Keratinocyte (primary cell): ENCODE results near the gene SIAH2.

ENCODE experiments used
- EZH2 ChIP-seq: IDR thresholded peaks from one replicate; pipeline ENCODE4 v1.6.1; 2012; ENCODE audit warnings: inconsistent platforms, mild to moderate bottlenecking, low read length, moderate library complexity
- TF ChIP-seq, protein P1 (sequence below), 3 experiments: IDR thresholded peaks in 1 of 3; conservative IDR thresholded peaks in 1 of 3; optimal IDR thresholded peaks in 1 of 3; 2 replicates in 2 of 3; 3 replicates in 1 of 3; pipeline versions ENCODE3 to v1.5.1; 2011; ENCODE audit warnings: low read length in 3 of 3, mild to moderate bottlenecking in 3 of 3, moderate library complexity in 2 of 3, control low read depth in 1 of 3, inconsistent platforms in 1 of 3; ENCODE audit not compliant: insufficient read depth in 2 of 3; ENCODE audit errors: extremely low read depth in 1 of 3

DNA sequence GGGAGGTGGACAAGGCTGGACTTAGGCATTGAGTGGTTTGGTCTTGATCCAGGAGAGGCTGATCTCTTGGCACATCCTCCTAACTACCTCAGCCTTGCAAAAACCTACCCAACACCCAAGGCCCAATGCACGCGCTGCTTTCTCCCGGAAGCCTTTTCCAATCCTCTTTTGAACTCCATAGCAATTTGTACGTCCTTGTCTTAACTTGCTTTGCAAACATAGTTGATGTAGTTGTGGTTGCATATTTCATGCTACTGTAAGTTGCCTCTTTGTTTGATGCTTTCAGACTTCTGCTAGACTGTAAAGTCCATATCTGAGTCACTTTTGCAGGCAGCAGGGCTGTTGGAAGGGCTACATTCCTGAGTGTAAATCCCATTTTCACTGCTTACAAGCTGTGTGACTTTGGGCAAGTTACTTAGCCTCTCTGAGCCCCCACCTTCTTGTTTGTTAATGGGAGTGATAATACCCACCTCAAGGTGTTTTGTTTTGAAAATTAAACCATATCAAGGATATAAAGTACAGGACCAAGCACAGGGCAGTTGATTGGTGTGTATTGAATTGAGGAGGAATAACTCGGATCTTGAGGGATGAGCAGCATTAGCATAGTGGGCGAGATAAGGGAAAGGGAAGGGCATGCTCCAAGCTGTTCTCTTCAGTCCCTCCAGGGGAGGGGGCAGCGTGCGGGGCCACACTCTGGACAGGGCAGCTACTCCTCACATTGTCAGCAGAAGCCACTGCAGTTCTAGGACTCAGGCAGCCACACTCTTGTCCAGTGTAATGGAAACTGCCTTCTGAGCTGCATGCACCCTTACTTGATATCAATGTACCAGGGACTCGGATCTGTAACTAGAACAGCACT is 28.8 kb downstream of the SIAH2 start:
- TF ChIP-seq, protein P1, sequence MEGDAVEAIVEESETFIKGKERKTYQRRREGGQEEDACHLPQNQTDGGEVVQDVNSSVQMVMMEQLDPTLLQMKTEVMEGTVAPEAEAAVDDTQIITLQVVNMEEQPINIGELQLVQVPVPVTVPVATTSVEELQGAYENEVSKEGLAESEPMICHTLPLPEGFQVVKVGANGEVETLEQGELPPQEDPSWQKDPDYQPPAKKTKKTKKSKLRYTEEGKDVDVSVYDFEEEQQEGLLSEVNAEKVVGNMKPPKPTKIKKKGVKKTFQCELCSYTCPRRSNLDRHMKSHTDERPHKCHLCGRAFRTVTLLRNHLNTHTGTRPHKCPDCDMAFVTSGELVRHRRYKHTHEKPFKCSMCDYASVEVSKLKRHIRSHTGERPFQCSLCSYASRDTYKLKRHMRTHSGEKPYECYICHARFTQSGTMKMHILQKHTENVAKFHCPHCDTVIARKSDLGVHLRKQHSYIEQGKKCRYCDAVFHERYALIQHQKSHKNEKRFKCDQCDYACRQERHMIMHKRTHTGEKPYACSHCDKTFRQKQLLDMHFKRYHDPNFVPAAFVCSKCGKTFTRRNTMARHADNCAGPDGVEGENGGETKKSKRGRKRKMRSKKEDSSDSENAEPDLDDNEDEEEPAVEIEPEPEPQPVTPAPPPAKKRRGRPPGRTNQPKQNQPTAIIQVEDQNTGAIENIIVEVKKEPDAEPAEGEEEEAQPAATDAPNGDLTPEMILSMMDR (optimal IDR thresholded peaks at IDR 0.05 in 1 of 3, IDR thresholded peaks at IDR 0.05 in 1 of 3, conservative IDR thresholded peaks at IDR 0.05 in 1 of 3; ENCODE audit: extremely low read depth in 1 of 3, insufficient read depth in 2 of 3, low read length in 3 of 3): no peak
- TF ChIP-seq EZH2: no peak
